GM12891 (cell line): ENCODE results near the gene PIP4K2B.

Experiments
- POLR2A ChIP-seq: IDR thresholded peaks from 2 replicates; pipeline ENCODE4 v1.6.1; 2011; ENCODE audit warnings: low read depth, low read length, control low read depth
- POLR2AphosphoS5 ChIP-seq: IDR thresholded peaks from 2 replicates; pipeline ENCODE4 v1.6.1; 2011; ENCODE audit warnings: low read depth, low read length, control low read depth
- POU2F2 ChIP-seq: IDR thresholded peaks from 2 replicates; pipeline ENCODE4 v1.6.1; 2011; ENCODE audit warnings: low read depth, mild to moderate bottlenecking, control low read depth, low read length, moderate library complexity
- SPI1 ChIP-seq: IDR thresholded peaks from 2 replicates; pipeline ENCODE4 v1.6.1; 2011; ENCODE audit warnings: low read depth, low read length, control low read depth
- TAF1 ChIP-seq: IDR thresholded peaks from 2 replicates; pipeline ENCODE4 v1.6.1; 2011; ENCODE audit warnings: low read depth, low read length, control low read depth

GRCh38 chr17:38794221-38794620 is 5.1 kb downstream of the PIP4K2B start:
- no peak for TF ChIP-seq POLR2A
- no peak for TF ChIP-seq POLR2AphosphoS5
- no peak for TF ChIP-seq TAF1
- no peak for TF ChIP-seq POU2F2
- TF ChIP-seq SPI1, result no peak
